PC-9 (cell line): ENCODE data around the gene BPIFB1.

ENCODE experiments used
- CTCF ChIP-seq: fragments of 200-600 bp; sonication (generic); conservative IDR thresholded peaks from 2 replicates; pipeline ENCODE4 v1.6.1; 2017; ENCODE audit warnings: mixed run types, antibody characterized with exemption, mild to moderate bottlenecking, moderate library complexity
- EZH2 ChIP-seq: fragments of 200-600 bp; sonication (generic); IDR thresholded peaks from 2 replicates; pipeline ENCODE4 v1.8.0; 2017; ENCODE audit warnings: antibody characterized with exemption, low read depth

GRCh38 chr20:33275215-33275614 is 7.8 kb upstream of the BPIFB1 start:
- TF ChIP-seq CTCF (no peak), EZH2 (no peak)
